ENCODE data around the gene MAB21L3.

The MAB21L3 gene

DNA sequence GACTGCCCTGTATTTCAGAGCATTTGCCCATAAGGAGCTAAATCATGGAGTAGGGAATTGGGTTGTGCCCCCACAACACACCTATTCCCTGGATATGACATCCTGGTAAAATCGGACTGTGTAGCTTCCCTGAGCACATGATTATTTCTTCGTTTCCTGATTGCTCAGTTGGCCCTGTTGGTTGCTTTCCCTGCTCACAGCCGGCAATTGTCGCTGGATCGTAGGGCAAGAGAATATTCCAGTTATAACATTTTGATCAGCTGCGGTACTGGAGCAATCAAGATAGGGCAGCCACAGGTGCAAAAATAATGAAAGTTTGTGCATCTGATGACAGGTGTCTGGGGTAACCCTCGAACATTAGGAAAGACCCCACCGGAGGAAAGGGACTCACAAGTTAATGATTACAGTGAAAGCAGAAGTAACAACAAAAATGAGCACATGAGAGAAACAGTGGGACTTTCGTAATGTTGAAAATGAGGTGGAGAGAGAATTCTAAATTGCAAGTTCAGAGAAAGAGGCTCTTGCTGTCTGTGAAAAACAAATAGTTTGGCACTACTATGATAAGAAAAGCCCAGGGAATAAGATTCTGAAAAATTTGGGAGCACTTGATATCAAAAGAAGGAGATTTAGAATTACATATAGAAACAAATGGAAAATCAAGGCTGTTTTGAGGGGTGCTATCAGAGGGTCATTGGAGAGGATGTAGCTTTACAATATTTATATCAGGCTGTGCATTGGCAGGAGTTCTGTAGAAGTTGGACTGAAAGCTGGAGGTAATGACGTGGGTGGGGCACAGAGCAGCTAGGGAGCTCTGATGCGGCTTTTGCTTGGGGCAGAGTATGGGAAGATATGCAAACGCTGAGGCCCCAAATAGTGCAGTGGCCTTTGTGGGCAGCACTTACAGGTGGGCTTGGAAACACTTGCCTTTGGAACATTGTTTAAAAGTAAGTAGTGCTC is at the start of gene MAB21L3:
Gene MAB21L3 (plus strand): TSS at position 833 of the 957 bp plus-strand sequence. CDS start 1,217 bp downstream, outside the sequence.
- no peak for DNase-seq

- DNase-seq: no peak
Observed at GRCh38 chr1:116062201-116062600, 49.0 kb upstream of the MAB21L3 start.

GRCh38 chr1:116064616-116065015 is 46.6 kb upstream of the MAB21L3 start:
- no peak for DNase-seq

- no peak for DNase-seq
Observed at GRCh38 chr1:116066868-116067565, 44.2 kb upstream of the MAB21L3 start.

DNA sequence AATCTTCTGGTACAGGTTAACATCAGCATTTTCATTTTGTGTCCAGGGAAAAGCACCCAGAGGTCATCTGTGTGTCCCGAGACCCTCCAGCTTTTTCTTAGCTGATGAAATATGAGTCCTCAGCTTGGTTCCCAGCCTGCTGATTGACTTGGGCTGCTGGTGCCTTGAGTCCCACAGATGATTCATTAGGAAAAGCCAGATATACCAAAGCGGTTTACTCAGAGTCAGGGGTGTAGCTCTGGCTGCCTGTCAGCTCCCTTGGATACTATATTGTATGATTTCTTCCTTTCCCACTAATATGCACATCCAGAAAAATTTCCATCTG is 43.7 kb upstream of the MAB21L3 start:
- no peak for DNase-seq

DNA sequence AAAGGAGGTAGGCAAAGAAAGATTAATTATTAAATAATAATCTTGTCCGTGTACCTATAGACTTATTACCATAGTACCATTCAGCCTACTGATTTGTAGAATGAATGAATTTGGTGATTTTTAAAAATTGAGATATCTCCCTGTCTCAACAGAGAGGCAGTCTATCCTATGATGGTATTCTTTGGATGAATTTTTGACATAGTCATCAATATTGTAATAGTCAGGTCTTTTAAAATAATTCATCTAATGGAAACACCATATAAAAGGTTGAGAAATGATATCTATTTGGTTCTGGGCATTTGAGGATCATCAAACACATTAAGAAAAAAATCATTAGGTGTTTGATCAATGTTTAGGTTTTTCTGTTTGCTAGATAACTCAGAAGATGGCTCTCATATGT is 35.6 kb upstream of the MAB21L3 start:
- no peak for DNase-seq

DNA sequence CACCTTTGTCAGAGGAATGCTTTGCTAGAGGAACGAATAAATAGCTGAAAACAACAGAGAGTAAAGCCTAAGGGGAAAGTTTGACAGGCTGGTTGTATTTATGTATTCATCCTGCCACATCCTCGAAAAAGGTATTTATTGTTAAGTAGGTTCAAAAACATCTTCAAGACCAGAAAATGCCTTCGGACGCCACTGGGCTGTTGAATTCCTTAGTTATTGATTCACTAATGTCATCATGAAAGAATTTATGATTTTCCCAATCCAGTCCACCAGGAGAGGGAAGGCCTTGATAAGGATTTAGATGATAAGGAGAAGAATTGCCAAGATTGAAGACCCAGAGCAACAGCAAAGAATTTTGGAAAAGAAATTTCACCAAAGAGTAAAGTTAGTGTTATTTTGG is 35.2 kb upstream of the MAB21L3 start:
- no peak for DNase-seq

DNA sequence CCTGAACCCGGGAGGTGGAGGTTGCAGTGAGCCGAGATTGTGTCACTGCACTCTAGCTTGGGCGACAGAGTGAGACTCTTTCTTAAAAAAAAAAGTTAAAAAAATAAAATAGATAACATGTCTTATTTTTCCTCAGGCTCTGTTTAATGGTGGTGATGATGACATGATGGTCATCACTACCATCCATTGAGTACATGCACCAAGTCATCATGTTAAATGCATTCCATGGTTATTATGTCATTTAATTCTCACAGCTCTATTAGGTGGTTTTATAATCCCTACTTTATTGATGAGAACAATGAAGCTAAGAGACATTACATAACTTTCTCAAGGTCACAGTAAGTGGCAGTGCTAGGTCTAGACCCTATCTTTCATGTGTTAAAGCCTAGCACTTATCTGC is 34.4 kb upstream of the MAB21L3 start:
- no peak for DNase-seq

GRCh38 chr1:116078699-116079223 is 32.4 kb upstream of the MAB21L3 start:
- DNase-seq: no peak

GRCh38 chr1:116087628-116088027 is 23.6 kb upstream of the MAB21L3 start:
- DNase-seq: no peak

GRCh38 chr1:116089870-116090269 is 21.3 kb upstream of the MAB21L3 start:
- no peak for DNase-seq

DNA sequence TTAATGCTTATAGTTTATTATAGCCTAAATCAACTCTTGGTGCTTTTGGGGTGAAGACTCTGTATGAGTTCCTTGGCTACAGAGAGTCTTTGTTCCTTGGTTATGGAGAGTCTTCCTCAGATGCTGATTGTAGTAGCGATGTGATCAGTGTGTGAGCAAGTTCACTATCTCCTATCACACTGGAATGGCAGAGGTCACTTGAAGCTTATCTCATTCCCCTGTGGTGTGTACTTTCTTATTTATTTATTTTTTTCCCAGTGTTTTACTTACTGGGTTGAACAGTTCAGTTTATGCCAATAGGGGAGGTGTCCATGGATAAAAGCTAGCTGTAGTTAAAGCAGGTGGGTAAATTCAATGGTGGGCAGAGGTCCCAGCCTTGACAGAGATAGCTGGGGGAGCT is 20.1 kb upstream of the MAB21L3 start:
- no peak for DNase-seq

GRCh38 chr1:116092752-116093489 is 18.3 kb upstream of the MAB21L3 start:
- no peak for DNase-seq

DNA sequence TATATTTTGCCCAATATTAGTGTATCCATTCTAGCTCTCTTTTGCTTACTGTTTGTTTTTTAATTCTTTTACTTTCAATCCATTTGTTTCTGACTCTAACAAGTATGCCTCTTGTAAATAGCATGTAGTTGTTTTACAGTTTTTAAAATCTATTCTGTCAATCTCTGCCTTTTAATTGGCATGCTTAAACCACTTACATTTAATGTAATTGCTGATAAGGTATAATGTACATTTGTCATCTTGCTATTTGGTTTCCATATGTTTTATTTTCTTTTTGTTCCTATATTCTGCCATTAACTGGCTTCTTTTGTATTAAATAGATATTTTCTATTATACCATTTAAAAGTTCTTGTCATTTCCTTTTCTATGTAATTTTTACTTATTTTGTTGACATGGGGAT is 16.2 kb upstream of the MAB21L3 start:
- no peak for DNase-seq

DNA sequence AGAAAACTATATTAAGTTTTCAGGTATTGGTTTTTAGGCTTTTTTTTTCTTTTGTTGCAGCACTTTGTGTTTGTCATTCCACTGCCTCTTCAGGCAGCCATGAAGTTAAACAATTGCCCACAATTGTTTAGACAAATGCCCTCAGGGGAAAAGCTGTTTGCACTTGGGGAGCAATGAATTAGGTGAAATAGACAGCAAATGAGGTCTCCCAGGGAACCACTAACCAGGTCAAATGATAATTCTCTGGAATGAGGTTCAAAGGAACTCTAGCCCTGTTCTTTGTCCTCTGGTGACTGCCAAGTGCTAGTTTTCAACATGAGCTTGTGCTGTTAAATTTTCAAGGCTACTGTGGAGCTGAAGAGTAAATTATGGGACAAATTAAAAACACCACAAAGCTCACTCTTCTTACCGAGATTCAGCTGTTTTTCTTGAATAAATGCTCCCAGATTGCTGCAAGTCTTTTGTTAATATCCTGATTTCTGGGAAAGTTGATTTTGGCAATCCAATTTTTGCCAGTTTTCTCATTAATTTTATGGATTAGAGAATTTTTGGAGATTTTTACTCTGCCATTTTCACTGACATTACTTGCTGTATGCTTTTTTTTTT is 15.1 kb upstream of the MAB21L3 start:
- DNase-seq: no peak

DNA sequence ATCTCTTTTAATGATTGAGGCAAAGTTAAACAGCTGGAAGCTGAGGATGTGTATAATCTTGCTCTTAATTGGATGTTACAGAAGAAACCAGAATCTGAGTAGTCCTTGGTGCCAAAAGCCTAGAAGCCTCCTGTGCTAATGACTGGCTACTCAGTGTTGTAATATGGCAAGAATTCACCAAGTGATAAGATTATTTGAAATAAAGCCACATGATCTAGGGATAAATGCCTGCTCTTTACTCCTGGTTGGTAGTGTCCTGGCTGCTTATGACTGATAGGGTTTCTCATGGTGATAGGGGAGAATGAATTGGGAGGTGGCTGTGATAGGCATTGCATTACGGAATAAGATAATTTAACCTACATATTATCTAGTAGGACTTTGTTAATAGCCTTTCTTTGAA is 13.6 kb upstream of the MAB21L3 start:
- no peak for DNase-seq

DNA sequence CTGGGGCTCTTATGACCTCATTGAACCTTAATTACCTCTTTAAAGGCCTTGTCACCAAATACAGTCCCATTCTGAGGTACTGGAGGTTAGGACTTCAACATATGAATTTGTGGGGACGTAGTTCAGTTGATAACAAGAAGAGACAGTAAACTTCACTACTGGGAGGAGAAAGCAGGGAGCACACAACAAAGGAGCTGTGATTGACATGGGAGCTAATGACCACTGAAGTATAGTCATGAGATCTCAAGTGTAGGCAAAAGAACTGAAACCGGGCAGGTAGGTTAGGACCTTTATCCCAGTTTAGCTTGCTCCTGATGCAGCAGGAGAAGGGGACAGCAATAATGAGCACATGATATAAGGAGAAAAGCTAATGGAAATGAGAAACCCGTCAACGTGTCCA is 11.8 kb upstream of the MAB21L3 start:
- no peak for DNase-seq

- DNase-seq: no peak
Observed at GRCh38 chr1:116099919-116100318, 11.3 kb upstream of the MAB21L3 start.

- DNase-seq: no peak
Observed at GRCh38 chr1:116104667-116105066, 6.5 kb upstream of the MAB21L3 start.

- DNase-seq: no peak
Observed at GRCh38 chr1:116105996-116106395, 5.2 kb upstream of the MAB21L3 start.

GRCh38 chr1:116106646-116107045 is 4.6 kb upstream of the MAB21L3 start:
- DNase-seq: no peak

- no peak for DNase-seq
Observed at GRCh38 chr1:116107371-116107770, 3.8 kb upstream of the MAB21L3 start.

- no peak for DNase-seq
Observed at GRCh38 chr1:116111524-116112021, 374 bp downstream of the MAB21L3 start.

Measured in stimulated activated CD4-positive, alpha-beta T cell treated with anti-CD3 and anti-CD28 coated beads, Interleukin-12 subunit alpha, Interleukin-12 subunit beta, amount 100 ng/mL, for 4 hours (primary cell).